Stimulated activated CD4-positive, alpha-beta T cell treated with anti-CD3 and anti-CD28 coated beads, Interleukin-1b, Interleukin-23, amount 100 ng/mL, for 24 hours (primary cell): ENCODE results near the gene CDC42.
A peak's percentile ranks its signal among the peaks of the same experiment; 100 is the strongest.

Experiments used
- DNase-seq, 4 experiments: peaks; one replicate each; pipeline ENCODE4 v3.0.0-alpha.2; 2020; ENCODE audit warnings: low read depth in 4 of 4, low spot score in 1 of 4

Gene CDC42

DNA sequence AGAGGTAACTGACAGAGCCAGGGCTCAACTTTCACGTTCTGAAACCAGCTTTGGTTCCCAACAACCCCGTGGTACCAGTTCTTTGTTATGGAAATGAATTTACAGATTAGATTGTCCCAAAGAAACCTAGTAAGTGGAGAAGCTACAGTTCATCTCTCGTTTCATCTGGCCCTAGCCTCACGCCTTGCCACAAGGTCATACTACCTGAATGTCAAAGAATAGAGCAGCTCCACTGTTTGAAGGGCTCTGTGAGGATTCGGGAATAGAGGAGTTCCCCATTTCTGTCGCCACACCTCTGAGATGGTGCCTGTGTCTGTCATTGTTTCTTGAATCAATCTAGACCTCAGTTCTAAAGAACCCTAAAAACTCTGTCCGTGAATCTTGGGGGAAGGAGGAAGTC, 15.0 kb upstream of the CDC42 start:
- no peak for DNase-seq

DNA sequence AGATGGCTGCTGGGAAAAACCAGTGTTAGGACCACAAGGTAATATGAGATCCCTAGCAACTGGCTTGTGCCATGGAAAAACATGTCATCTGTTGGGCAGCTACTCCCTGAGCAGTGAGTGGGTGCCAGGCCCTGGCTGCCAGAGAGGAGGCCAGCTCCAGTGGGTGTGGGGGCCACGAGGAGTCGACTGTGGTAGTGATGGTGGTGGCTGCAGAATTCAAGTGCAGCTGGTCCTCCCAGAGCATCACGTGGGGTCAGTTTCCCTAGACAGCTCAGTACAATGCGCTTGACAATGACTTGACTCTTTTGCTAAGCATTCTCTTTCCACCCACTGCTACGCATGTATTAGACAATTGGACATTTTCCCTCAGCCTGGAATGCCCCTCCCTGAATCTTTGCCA, 14.5 kb upstream of the CDC42 start:
- no peak for DNase-seq

DNA sequence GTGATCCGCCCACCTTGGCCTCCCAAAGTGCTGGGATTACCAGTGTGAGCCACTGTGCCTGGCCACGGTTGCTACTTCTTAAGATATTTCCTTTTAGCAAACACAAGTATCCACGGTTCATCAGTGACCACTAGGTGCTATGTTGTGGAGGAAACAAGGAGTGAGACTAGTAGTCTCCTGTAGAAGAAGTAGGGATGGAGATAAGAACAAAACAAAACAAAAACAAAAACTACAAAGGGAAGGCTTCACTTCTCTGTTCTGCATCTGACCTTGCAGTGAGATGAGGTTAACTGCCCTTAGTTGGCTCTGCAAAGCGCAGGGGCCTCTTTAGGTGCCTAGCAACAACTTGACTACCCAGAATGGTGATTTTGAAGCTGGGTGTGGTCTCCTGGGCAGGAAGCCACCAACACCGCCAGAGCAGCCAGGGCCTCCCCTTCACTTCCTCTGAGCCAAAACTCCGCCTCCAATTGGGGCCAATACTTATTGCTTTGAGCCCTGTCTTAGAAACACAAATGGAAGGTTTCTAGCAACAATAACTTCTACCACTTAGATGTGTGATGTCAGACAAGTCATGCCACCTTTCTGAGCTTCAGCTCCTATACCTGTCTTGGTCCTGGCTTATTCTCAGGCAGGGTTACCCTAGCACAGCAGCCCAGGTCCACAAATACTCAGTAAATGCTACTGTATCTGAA, 12.8 kb upstream of the CDC42 start:
- DNase-seq: peak in 3 of 4 experiments; percentile 47 to 78 (median 71)

DNA sequence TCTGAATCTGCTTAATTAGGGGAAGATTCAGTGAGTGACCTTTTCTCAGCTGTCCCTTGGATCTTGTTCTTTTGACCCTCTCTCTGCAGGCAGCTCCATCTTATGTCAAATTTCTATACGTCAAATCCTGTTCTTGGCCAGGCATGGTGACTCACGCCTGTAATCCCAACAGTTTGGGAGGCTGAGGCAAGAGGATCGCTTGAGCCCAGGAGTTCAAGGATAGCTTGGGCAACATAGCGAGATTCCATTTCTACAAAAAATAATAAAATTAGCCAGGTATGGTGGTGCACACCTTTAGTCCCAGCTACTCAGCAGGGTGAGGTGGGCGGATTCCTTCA, 12.3 kb upstream of the CDC42 start:
- DNase-seq: no peak

DNA sequence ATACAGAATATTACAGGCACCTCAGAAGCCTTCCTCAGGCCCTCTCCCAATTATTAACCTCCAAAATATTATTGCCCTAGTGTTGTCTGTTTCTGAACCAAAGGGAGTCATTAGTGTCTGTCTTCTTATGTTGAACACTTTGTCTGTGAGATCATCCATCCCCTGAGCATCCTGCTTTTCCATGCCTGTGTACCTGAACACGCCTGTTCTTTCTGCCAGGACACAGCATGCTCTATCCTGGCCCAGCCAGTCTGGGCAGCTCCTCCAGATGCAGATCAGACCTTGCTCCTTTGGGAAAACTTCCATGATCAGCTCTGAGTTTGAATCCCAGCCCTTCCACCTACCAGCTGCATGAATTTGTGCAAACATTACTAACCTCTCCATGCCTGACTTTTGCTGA, 11.0 kb upstream of the CDC42 start:
- DNase-seq: no peak

DNA sequence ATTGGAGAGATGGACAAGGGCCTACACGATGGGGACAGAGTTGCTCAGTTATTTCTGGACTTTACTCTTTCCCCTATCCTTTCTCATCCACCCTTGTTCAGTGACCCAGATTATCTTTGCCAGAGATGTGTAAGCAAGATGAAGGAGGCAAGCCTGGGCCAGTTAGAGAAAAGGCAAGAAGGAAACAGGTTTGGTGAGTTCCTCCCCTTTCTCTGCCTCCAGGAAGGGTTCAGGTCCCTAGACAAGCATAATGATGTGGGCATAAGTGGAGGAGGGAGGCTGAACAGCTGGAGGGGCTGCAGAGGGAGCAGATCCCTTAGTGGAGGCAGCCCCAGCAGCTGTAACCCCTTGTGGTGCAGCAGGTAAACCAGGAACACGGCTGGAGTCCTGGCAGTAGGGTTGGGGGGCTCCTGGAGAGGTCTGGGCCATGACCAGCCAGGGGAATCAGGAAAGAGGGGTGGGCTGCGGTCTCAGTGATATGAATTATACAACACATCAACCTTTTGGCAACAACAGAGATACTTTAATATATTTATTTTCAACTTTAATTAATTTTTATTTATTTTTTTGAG, 9.2 kb upstream of the CDC42 start:
- no peak for DNase-seq

DNA sequence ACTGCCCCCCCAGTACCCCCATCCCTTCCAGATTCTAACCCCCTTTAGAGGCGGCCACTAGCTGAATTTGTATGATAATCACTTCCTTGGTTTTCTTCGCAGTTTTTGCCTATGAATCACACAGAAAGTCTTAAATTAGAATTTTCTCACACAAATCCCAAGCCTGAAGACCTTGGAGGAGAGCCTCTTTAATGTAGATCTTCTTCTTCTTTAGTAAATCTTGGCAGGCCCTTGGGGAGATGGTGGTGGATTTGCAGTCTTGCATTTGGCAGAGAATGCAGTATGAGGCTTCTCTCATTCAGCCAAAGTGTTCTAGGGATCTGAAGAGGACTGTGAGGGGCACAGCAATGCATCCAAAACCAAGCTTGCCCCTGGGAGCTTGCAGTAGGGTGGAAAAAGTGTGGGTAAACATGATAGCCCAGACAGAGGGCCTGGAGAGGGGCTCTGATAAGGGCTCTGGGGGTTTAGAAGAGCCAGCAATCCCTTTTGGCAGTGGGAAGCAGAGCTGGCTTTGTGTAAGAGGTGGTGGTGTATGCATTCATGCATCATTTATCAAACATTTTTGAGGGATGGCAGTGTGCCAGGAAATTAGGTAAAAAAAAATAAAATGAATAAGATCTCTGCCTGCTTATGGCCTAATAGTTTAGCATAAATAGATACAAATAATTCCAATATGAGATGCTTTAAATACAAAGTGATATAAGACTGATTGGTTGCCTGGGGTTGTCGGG, 7.7 kb upstream of the CDC42 start:
- DNase-seq: no peak

DNA sequence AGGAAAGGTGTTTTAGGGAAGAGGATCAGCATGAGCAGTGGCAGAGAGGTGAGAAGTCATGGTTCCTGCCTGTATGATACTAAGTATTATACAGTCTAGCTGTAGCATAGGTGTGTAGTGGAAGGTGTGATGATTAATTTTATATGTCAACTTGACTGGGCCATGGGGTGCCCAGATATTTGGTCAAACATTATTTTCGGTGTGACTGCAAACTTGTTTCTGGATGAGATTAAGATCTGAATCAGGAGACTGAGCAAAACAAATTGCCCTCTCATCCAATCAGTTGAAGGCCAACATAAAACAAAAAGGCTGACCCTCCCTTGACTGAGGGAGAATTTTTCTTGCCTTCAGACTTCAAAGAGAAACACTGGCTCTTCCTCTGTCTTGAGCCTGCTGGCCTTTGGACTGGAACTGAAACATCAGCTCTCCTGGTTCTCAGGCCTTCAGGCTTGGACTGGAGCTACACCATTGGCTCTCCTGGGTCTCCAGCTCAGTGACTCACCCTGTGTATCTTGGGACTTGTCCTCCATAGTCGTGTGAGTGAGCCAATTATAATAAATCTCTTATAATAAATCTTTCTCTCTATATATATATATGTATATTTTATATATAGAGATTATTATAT, 6.8 kb upstream of the CDC42 start:
- no peak for DNase-seq

DNA sequence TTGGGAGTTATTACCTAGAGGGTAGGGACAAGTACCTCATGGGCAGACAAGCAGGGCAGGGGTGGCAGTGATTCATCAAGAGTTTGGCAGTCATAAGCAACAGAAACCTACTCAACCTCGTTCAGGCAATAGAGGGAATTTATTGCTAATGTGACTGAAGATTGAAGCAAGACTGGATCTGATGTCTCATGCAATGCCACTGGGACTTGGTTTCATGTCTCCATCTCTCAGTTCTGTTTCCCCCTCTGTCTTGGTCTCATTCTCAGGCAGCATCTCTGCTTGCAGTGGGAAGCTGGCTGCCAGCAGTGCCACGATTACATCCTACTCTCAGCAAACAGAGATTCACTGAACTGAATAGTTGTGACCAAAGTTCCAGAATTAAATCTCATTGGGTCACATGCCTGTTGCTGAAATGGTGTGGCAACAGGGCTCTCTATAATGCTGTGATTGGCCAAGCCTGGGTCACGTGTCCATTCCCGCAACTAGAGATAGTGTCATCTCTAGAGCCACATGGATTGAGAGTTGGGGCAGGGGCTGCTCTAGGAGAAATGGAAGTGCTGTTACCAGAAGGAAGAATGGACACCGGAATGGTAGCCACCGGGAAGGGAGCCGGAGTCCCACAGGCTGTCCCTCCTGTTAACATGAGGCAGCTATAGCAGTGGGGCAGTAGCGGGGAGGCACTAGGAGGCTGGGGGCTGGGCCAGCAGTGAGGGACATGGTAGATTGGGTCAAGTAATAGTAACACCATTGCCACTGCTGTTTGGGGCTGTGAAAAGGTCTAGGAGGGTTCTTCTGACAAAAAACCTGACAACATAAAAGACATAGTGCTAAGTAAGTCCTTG, 3.9 kb upstream of the CDC42 start:
- peak in 1 of 4 experiments; percentile 45 for DNase-seq

DNA sequence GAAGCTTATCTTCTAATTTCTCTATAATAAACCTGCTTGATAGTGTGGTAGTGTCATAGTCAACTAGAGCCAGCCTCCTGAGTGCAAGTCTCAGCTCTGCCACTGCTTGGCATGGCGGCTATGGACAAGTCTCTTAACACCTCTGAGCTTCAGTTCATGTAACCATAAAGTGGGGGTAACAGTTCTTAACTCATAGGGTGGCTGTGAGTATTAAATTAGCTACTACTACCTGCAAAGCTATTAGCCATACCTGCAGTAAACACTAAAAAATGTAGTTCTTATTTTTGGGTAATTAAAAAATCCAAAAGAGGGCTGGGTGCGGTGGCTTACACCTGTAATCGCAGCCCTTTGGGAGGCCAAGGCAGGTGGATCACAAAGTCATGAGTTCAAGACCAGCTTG, 2.2 kb upstream of the CDC42 start:
- DNase-seq: no peak

DNA sequence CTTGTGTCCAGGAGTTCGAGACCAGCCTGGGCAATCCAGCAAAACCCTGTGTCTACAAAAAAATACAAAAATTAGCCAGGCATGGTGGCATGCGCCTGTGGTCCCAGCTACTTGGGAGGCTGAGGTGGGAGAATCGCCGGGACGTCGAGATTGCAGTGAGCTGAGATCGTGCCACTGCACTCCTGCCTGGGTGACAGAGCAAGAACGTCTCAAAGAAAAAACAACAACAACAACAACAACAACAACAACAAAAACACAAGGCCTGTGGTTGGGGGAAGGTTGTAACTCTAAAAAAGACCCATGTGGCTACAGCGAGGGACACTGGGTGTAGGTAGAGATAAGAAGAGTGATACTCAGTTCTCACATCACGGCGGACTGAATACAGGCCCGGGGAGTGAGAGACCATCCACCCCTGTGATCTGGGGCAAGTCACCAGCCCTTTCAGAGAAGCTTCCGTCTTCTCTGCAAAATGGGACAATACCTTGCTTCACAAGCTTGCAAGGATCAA, 848 bp upstream of the CDC42 start:
- DNase-seq: no peak

DNA sequence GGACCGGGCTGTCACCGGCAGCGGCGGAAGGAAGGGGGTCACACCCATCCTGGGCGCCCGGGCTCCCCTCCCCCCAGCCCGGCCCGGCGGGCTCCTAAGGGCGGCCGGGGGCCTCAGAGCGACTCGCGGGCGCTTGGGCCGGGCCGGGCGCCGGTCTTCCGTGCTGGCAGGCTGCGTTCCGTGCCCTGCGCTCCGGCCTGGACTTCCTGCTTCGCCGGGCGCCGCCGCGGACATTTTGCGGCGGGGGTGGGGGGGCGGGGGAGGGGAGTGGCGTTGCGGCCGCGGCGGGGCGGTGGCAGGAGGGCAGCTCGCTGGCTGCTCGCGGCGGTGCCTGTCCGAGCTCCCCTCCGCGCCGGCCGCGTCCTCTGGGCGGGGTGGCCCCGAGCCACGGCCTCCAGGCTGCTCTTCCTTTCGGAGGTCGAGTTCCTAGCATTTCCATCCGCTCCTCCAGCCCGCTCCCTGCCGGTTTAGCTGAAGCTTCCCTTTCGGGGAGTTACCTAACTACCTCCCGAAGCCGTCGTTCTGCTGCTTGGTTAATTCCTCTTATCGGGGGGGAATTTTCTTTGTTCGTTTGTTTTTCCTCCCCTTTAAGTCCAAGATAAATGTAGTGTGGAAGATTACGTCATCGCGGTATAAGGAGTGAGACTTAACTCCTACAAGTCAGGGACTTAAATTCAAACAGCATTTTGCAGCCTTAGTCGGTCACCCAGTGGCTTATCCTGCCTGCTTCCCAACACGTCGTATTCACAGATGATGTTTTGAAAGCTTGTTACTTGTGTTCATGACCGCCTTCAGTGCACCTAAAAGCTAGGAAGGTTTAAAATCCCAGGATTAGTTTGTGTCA, 730 bp downstream of the CDC42 start:
- DNase-seq: peak in 2 of 4 experiments; percentile 10 to 12

DNA sequence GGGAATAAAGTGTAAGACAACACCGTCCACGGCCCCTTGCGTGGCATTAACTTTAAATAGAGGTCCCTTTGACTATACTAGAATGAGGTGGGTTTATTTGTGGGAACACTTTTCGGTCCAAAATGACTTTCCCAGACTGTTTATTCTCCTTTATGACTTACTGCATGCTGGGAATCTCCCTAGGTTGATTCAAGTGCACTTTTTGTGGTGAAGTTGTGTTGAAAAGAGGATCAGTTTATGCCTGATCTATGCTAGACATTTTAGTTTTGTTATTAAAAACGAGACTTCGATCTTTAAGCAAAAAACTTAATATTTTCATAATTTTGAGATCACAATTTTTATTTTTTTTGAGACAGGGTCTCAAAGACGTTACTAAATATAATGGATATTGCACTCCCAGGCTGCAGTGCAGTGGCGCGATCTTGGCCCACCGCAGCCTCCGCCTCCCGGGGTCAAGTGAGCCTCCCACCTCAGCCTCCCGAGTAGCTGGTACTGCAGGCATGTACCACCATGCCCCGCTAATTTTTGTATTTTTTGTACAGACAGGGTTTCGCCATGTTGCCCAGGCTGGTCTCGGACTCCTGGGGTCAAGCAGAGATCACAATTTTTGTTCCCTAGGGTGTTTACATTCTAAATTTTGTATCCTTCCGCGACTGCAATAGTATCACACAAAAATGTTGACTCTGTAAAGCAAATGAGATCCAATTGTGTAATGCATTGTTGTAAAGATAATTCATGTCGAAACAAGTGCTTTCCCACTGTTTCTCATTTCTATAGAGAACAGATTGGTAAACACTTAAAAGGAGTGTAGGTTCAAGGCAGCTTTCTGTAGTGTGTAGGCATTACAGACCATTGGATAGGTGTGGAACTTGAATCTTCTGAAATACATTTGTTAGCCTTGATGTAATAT, 1.6 kb downstream of the CDC42 start:
- no peak for DNase-seq

DNA sequence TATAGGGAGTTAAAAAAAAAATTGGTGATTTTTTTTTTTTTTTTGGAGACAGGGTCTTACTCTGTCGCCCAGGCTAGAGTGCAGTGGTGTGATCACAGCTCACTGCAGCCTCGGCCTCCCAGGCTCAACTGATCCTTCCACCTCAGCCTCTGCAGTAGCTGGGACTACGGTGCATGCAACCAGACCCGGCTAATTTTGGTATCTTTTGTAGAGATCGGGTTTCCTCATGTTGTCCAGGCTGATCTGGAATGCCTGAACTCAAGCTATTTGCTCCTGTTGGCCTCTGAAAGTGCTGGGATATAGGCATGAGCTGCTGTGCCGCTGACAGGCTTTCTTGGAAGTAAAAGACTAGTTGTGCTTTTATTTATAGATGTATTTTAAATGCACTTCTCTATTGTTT, 3.0 kb downstream of the CDC42 start:
- DNase-seq: no peak

DNA sequence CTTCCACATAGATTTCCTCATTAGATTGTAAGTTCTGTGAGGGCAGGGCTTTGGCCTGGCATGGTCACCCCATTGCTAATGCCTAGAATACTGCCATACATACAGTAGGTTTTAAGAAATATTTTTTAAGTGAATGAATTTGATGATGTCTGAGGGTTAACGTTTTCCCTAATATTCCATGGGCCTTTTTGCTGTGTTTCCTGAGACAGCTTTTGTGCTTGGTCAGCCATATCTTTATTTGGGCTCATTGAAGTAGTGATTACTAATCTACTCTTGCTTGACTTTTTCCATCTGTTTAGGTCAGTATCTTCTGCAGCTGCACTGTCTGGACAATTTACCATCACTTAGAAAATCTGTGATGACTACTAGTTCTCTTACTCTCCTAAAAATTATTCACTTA, 3.5 kb downstream of the CDC42 start:
- DNase-seq: no peak

DNA sequence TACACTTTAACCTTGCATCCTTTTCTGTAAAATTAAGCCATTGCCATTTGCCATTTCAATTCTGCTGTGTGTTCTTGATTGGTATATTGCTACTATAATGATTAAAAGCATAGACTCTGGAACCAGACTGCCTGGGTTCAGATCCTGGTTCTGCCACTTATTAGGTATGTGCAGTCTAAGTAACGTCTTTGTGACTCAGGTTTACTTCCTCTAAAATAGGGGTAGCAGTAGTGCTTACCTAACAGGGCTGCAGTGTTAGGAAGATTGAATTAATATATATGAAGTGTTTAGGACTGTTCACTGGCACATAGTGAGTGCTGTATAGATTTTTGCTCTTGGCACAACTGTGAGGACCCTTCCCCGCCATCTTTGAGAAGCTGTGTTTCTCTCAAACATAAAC, 4.4 kb downstream of the CDC42 start:
- no peak for DNase-seq

DNA sequence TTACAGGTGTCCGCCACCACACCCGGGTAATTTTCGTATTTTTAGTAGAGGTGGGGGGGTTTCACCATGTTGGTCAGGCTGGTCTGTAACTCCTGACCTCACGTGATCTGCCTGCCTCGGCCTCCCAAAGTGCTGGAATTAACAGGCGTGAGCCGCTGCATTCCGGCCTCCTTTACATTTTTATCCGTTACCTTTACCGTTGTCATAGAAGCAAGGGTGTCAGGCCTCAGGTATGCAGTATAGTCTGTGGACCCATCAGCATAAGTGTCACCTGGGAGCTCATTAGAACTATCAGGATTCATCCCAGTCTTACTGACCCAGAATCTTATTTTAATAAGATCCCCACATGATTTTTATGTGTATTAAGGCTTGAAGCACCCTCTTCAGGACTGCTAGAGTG, 5.4 kb downstream of the CDC42 start:
- no peak for DNase-seq

DNA sequence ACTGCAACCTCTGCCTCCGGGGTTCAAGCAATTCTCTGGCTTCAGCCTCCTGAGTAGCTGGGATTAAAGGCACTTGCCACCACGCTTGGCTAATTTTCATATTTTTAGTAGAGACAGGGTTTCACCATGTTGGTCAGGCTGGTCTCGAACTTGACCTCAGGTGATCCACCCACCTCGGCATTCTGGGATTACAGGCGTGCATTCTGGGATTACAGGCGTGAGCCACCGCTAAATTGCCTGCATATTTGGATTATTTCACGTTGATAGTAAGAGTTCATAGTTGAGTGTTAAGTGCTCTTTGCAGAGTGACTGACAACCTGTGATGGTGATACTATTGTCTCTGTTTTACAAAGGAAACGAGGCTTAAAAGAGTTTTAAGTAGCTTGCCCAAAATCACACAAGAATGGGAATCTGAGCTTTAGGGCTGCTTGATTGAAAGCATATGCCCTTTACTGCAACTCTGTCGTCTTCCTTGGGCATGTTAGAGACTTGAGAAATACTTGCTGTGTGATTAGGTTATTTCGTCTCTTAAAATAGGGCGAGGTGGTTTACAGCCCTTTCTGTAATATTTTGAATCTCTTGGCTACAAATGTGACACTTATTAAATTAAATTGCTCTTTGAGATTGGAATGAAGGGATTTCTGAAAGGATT, 12.4 kb downstream of the CDC42 start:
- DNase-seq: no peak

DNA sequence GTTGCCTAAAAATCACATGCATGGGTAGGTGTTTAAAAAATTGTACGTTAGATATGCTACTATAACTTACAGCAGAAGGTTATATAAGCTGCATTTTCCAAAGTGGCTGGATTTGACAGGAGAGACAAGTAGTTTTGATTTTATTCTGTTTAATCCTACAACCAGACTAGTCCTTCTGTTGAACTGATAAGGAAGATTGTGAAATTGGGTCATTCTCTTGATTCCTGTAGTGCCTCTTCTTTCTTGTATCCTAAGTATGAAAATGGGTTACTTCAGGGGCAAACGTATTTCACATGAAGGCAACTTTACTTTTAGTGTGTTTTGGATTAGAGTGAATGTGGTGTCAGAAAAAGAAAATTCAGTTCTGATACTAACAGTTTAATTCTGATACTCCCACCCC, 19.0 kb downstream of the CDC42 start:
- no peak for DNase-seq
